Cardiac muscle cell (in vitro differentiated cells and primary cell): ENCODE measurements around the gene IL17B. TPM values are rescaled to one million over a fixed set of nuclear protein-coding genes. Genes with fewer than 3 reads are reported as not detected.
A peak's percentile ranks its signal among the peaks of the same experiment; 100 is the strongest.

ENCODE experiments used
- DNase-seq, 2 donors: peaks; one replicate each; pipeline versions ENCODE4 v3.0.0 to v3.0.0-alpha.2; 2010 to 2017; ENCODE audit warnings: low read depth in 1 of 2, low spot score in 1 of 2
- H3K27ac ChIP-seq: fragments of 200-600 bp; sonication (generic); 2 replicates; pipeline ENCODE4 v1.5.1; 2016
- H3K27me3 ChIP-seq: fragments of 200-600 bp; sonication (generic); 2 replicates; pipeline ENCODE4 v1.6.0; 2016; ENCODE audit warnings: control low read depth
- H3K36me3 ChIP-seq: fragments of 200-600 bp; sonication (generic); 2 replicates; pipeline ENCODE4 v1.5.1; 2016; ENCODE audit warnings: control low read depth
- H3K4me1 ChIP-seq: fragments of 200-600 bp; sonication (generic); 2 replicates; pipeline ENCODE4 v1.8.1; 2017; ENCODE audit warnings: low read depth, mild to moderate bottlenecking, mixed run types
- H3K4me3 ChIP-seq: fragments of 200-600 bp; sonication (generic); 2 replicates; pipeline ENCODE4 v1.5.1; 2016; ENCODE audit warnings: mild to moderate bottlenecking
- H3K9me3 ChIP-seq: fragments of 200-600 bp; sonication (generic); 2 replicates; pipeline ENCODE4 v1.5.1; 2017; ENCODE audit warnings: low read depth, mild to moderate bottlenecking, control low read depth
- polyA plus RNA-seq: library from polyadenylated mRNA; unstranded; fragments of >200 nt; fragmentation: Nextera tagmentation; extraction: Ambion mirVana; gene quantifications from 2 replicates; pipeline ENCODE4 v1.2.1, GENCODE V29; 2016
- total RNA-seq: library from RNA; depleted of rRNA; stranded (reverse); fragments of >200 nt; gene quantifications from 2 replicates; pipeline ENCODE4 v1.2.3, GENCODE V29; 2016
- TF ChIP-seq, protein P1 (sequence below): IDR thresholded peaks from 2 replicates; pipeline ENCODE4 v1.5.1; 2012; ENCODE audit warnings: low read depth, mild to moderate bottlenecking, low read length

Gene IL17B
- total and polyA plus RNA-seq, 2 experiments from 2014 or later = 3.9 to 9.0 TPM

DNA sequence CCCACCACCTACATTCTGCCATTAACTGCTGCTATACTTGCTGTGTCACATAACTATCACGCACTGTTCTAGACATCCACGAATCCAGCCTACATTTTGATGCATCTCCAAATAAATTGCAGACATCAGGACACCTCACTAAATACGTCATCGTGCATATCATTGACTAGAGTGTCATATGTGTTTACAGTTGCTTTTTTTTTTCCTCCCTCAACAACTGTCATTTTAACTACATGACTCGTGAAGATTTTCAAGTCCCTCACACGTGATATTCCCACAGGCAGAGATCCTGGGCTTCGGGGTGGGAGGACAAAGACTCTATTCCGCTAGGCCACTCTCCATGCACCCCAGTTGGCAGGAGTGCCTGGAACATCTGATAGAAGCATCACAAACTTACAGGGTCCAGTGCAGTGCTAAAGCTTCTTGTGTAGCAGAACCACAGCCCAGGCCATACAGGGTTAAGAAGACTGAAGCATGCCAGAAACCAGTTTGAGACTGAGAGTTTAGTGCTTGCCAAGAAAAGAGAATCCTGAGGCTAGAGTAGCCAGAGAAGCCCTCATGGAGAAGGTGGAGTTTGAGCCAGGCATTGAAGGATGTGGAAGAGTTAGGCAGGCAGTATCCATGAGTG, 20.1 kb downstream of the IL17B start:
- DNase-seq = no peak
- Histone ChIP-seq H3K9me3 (no peaks in the 10 kb centered on the region), H3K27me3 (peaks cover 16% of the 10 kb centered on the region), H3K4me3 (no peak overlapping the region), H3K4me1 (no peaks in the 10 kb centered on the region), H3K36me3 (no peaks in the 10 kb centered on the region), H3K27ac (no peak overlapping the region)
- TF ChIP-seq, protein P1, sequence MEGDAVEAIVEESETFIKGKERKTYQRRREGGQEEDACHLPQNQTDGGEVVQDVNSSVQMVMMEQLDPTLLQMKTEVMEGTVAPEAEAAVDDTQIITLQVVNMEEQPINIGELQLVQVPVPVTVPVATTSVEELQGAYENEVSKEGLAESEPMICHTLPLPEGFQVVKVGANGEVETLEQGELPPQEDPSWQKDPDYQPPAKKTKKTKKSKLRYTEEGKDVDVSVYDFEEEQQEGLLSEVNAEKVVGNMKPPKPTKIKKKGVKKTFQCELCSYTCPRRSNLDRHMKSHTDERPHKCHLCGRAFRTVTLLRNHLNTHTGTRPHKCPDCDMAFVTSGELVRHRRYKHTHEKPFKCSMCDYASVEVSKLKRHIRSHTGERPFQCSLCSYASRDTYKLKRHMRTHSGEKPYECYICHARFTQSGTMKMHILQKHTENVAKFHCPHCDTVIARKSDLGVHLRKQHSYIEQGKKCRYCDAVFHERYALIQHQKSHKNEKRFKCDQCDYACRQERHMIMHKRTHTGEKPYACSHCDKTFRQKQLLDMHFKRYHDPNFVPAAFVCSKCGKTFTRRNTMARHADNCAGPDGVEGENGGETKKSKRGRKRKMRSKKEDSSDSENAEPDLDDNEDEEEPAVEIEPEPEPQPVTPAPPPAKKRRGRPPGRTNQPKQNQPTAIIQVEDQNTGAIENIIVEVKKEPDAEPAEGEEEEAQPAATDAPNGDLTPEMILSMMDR = no peak

DNA sequence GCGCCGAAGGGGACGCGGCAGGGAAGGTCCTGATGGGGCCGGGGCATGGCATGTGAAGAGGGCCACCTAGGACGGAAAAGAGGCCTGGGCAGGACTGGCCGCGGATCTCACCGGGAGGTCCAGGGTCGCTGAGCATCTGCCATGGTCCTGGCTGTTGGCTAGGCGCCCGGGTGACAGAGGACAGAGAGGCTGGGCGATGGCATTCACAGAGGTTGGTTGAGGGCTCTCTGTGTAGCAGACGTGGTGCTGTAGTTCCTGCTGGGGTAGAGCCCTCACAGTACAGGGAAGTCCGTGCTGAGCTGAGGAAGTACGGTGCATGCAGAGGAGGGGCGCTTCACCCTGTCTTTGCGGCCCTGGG, 20.8 kb downstream of the IL17B start:
- TF ChIP-seq, protein P1 = no peak
- peak overlapping the region; percentile 92 for H3K4me3 ChIP-seq
- H3K27ac ChIP-seq = no peak overlapping the region
- peak; percentile 12 to 33 for DNase-seq
- H3K27me3 ChIP-seq = peaks cover 16% of the 10 kb centered on the region
- no peaks in the 10 kb centered on the region for H3K9me3 ChIP-seq
- no peaks in the 10 kb centered on the region for H3K4me1 ChIP-seq
- H3K36me3 ChIP-seq = no peaks in the 10 kb centered on the region

DNA sequence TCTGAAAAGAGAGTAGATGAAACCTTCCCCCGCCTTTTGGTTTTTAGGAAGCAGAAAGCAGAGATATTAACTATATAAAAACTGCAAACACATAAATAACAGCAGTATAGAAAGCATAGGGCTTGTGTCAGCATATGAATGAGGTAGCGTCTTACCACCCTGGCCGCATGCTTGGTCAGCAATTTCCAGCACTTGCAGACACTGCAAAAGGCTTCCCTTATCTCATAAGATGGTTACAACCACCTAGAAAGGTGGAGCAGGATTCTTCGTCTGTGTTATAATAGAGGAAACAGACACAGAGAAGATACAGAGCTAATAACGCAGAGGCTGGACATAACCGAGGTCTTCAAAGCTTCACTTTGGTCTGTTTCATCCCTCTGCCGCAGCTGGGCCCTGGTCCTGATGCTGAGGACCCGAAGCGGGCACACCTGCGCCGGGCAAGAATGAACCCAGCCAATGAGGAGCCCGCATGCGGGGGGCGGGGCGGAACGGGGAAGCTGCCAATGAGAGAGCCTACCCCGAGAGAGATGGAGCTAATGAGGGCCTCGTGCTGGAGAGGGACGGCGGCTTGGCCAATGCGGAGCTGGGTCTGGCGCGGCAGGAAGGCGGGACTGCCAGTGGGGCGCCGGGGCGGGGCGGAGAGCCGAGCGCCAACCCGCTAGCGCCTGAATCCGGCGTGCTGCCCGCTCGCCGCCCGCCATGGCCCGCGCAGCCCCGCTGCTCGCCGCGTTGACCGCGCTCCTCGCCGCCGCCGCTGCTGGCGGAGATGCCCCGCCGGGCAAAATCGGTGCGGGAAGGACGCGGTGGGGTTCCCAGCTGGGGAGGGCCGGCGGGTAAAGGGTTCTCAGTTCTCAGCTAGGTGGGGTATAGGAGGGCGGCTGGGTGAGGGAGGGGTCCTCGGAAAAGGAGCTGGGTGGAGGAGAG, 21.5 kb downstream of the IL17B start, which contains the start of gene PCYOX1L:
TSS of gene PCYOX1L (plus strand) at position 677 of the 924 bp plus-strand sequence. CDS start at position 700, 23 bp downstream.
- TF ChIP-seq, protein P1 = no peak
- H3K4me1 ChIP-seq = no peaks in the 10 kb centered on the region
- no peak within 1 kb of the TSS for H3K27ac ChIP-seq

DNA sequence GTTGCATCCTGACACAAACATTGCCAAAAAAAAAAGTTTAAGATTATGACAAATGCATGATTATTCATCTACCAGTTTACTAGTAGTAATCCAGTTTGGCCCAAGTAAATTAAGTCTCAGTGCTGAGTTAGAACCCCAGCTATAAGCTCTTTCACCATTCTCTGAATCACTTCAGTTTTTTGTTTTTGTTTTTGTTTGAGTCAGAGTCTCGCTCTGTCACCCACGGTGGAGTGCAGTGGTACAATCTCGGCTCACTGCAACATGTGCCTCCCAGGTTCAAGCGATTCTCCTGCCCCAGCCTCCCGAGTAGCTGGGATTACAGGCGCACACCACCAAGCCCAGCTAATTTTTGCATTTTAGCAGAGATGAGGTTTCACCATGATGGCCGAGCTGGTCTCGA, 22.7 kb downstream of the IL17B start:
- TF ChIP-seq, protein P1 = no peak
- peaks cover 7% of the 10 kb centered on the region for H3K36me3 ChIP-seq
- H3K4me3 ChIP-seq = no peak overlapping the region
- peaks cover 16% of the 10 kb centered on the region for H3K27me3 ChIP-seq
- H3K27ac ChIP-seq = no peak overlapping the region
- DNase-seq = no peak
- H3K9me3 ChIP-seq = no peaks in the 10 kb centered on the region
- no peaks in the 10 kb centered on the region for H3K4me1 ChIP-seq

More for the DNA sequence above, 21.5 kb downstream of the IL17B start, which contains the start of gene PCYOX1L:
- H3K27me3 ChIP-seq = peaks cover 16% of the 10 kb centered on the region
- peak; percentile 96 for DNase-seq
- peak within 1 kb of the TSS; percentile 92 for H3K4me3 ChIP-seq
- H3K9me3 ChIP-seq = no peaks in the 10 kb centered on the region
- peaks cover 3% of the 10 kb centered on the region for H3K36me3 ChIP-seq

DNA sequence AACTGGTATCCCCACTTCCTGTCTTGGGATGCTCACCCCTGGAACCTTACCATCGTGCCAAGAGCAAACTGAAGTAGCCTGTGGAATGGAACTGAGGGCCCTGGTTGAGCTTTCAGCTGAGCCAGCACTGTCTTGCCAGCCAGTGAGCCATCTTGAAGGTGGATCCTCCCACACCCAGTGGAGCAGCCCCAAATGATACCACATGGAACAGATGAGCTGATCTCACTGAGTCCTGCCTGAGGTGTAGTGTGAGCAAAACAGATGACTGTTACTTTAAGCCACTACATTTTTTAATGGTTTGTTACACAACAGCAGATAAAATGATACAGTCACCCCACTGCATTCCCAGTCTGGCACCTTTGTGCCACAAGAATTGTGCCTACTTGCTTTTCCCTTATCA, 23.4 kb downstream of the IL17B start:
- no peak overlapping the region for H3K27ac ChIP-seq
- TF ChIP-seq, protein P1 = no peak
- H3K9me3 ChIP-seq = no peaks in the 10 kb centered on the region
- no peak overlapping the region for H3K4me3 ChIP-seq
- peaks cover 16% of the 10 kb centered on the region for H3K27me3 ChIP-seq
- DNase-seq = no peak
- H3K4me1 ChIP-seq = no peaks in the 10 kb centered on the region
- peaks cover 14% of the 10 kb centered on the region for H3K36me3 ChIP-seq
